HG03571 (cell line): ENCODE data around the gene PCP4L1.
A peak's percentile ranks its signal among the peaks of the same experiment; 100 is the strongest.
"Not testable (repeated sequence)": the region's sequence is repeated elsewhere in the genome, so short reads cannot be mapped to it uniquely, and the experiment has no call there.

Source experiments
- ATAC-seq: cut with Tn5 transposase; IDR thresholded peaks from one replicate; pipeline ENCODE4 v1.9.1; 2021; ENCODE audit not compliant: unreplicated experiment

Gene PCP4L1

DNA sequence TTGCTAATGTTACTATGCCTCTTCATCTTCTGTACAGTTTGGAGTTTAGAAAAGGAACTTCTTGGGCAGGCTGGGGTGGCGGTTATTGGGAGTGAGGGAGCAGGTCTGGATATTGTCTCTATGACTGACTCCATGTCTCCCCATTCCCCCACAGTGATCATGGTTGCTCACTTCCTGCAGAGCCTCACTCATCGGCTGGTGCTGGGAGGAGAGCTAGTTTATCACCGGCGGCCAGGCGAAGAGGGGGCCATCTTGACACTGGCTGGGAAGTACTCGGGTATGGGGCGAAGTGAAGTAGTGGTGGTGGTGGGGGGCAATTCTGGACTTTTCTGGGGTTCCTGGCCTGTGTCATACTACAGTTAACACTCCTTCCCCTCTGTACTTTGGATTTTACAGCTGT is 30.5 kb upstream of the PCP4L1 start:
- no peak for ATAC-seq

DNA sequence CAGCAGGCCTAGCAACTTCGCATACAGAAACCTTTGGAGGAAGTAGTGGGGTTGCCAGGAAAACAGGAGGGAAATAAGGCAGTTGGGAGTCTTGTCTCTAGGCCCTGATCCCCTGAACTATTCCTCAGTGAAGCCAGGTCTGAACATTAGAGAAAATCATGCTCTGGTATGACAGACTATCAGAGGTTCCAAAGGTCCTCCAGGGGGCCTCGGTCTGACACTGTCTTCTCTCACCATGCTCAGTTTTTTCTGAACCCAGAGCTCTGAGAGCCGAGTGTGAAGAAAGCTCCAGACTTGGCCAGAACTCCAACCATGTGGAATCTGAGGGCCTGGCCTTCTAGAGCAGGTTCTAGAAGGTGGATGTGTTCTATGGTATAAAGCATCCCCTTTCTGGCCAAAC is 28.6 kb upstream of the PCP4L1 start:
- ATAC-seq: no peak

DNA sequence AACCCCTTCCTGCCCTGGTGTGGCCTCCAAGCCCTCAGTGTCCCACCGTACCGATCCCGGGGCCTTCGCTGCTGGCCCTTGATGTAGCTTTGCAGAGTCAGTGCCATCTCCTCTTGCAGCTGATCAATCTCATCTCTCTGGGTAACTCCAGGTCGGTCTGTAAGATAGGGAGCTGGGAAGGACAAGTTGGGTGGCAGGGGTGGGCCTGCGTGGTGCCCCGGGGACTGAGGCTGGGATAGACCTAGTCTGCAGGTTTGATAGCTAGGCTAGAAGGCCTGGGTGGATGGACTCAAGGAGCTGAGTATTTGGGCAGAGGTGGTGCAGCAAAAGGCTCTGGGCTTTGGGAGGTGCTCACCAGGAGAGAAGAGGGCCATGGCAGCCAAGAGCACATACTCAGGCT is 27.8 kb upstream of the PCP4L1 start:
- ATAC-seq: no peak

DNA sequence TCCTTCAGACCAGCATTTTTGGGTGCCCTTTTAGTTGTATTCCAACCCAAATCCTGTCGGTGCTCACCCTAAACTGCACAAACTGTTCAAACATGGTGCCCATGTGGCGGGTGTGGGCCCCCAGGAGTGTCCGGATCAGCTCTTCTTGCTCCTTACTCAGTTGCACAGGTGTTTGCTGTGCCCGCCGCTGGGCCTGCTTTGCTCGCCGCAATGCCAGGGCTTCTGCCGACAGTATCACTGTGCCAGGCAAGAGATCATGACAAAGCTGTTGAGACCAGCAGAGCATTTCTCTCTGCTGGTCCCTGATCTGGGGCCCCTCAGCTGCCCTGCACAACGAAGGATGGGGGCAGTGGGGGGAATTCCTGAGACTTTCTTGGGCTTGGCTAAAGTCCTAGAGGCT is 25.4 kb upstream of the PCP4L1 start:
- no peak for ATAC-seq

DNA sequence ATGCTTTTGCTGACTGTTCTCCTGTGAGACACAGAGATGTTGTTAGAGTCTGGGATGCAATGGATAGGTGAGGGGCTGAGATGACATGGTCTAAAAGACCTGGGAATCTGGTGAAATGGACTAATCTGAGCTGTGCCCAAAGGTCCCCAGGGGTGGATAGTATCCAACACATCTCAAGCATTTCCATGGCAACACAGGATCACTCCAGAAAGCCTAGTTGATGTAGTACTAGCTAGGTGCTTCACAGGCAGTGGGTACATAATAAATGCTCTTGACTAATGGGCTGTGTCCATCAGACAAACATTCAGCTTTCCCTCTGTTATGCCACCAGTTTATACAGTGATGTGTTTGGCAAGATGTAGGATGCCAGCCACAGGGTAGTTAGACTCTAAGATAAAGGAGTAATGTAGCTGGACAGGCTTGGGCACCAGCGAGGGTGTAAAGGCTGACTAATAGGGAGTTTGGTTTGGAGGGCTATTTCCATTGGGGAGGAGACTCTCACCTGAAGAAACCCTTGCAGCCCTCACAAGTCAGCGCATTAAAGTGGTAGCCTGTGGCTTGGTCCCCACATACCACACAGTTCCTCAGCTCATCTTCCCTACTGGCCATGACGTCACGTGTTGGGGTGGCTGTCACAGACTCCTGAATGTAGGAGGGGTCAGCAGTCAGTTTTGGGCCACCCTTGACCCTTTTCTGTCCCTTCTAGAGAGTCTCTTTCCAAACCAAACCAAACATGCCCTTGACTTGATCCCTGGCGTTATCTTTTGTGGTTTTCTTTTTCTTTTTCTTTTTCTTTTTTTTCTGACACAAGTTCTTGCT is 22.4 kb upstream of the PCP4L1 start:
- ATAC-seq: no peak

DNA sequence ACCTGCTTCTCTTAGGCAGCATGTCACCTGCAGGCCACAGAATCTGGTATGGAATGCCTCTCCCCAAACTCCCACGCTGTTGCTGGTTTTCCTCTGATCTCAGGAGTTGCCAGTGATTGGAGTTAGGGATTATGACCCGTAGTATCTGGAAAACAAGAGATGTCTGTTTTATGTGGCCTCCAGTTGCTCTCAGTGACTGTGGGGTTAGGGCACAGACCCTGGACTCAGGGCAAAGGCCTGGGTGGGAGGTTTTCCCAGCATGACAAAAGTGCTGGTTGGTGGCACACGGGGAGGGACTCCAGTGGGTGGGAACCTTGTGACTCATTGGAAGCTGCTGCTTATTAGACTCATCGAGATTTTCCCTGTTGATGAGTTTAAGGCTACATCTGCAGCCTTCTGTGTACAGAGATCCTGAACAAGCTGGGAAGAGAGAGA is 20.5 kb upstream of the PCP4L1 start, which contains the start of gene NR1I3:
Gene NR1I3 (minus strand): TSS at position 165 of the 435 bp plus-strand sequence. CDS start 1,638 bp downstream, outside the sequence.
- no peak for ATAC-seq

DNA sequence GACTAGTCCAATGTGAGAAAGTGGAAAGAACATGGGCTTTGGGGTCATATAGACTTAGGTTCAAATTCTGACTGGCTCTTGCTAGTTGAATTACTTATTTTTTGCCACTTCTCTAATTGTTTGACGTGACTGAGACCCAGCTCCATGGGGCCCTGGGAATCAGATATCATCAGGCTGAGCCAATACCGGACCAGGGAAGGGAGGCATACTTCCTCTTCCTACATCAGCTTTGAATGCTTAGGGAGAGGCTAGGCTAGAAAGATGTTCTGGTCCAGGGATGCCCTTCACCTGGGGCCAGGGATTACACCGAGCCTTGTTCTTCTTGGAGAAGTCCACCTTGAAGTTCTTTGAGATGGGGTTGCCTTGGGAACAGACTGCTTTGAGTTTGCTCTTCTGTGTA is 16.9 kb upstream of the PCP4L1 start:
- no peak for ATAC-seq

DNA sequence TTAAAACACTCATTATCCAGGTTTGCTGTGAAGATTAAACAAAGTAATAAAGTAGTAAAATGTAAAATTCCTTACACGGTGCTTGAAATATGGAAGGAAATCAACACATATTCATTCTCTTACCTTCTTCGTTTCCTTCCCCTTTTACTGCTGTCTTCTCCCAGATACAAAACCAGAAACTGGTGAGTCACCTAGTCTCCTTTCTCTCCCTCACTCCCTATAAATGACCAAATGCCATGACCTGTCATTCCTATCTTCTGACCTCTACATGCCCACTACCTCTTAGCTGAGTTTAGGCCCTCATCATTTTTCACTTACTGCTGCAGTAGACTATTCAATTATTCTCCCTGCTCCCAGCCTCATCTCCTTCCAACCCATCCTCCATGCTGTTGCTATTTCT is 16.2 kb upstream of the PCP4L1 start:
- ATAC-seq: no peak

DNA sequence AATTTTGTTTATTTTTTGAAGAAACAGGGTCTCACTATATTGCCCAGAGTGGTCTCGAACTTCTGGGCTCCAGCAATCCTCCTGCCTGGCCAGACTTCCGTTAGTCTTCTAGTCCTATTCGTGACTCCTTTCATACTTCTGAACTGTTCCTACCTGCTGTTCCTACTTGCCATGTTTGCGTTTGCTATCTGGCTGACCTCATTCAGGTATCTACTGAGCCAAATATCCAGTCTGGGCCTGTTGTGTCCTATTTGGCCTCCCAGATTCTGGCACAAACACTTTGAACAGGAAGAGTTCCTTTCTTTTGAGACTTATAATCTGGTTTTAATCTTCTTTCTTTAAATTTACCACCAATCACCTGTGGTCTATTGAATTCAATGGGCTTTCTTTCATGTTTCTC is 13.7 kb upstream of the PCP4L1 start:
- no peak for ATAC-seq

DNA sequence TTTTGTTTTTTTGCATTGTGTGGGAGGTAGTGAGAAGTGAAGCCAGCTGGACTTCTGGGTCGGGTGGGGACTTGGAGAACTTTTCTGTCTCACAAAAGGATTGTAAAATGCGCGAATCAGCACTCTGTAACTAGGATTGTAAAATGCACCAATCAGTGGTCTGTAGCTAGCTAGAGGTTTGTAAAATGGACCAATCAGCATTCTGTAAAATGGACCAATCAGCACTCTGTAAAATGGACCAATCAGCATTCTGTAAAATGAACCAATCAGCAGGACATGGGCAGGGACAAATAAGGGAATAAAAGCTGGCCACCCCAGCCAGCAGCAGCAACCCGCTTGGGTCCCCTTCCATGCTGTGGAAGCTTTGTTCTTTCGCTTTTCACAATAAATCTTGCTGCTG is 8.4 kb upstream of the PCP4L1 start:
- not testable (repeated sequence) for ATAC-seq

DNA sequence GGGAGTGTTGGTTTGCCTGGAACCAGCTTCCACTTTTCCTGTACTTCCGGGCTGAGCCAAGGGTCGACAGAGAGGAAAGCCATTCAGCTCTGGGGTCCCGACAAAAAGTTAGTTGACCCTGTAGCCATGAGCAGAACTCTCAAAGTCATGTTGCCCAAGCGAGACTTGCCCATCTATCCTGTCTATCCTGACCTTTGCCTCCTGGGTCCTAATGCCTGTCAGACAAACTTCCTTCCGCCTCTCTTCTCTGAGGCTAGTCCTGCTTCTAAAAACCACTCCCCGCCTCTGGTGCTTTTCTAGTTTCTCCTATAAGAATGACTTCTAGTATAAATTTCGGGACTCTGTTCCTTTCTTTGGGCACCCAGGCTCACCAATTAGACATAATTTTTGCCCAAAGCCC is 7.7 kb upstream of the PCP4L1 start:
- no peak for ATAC-seq

DNA sequence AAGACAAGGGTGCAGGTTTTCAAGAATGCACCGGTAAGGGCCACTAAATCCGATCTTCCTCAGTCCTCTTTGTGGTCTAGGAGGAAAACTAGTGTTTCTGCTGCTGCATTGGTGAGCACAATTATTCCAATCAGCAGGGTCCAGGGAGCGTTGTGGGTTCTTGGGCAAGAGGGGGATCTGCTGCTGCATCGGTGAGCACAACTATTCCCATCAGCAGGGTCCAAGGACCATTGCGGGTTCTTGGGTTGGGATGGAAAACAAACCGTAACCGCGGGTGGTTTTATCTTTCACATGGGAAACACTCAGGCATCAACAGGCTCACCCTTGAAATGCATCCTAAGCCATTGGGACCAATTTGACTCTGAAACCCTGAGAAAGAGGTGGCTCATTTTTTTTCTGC is 7.0 kb upstream of the PCP4L1 start:
- ATAC-seq: no peak

DNA sequence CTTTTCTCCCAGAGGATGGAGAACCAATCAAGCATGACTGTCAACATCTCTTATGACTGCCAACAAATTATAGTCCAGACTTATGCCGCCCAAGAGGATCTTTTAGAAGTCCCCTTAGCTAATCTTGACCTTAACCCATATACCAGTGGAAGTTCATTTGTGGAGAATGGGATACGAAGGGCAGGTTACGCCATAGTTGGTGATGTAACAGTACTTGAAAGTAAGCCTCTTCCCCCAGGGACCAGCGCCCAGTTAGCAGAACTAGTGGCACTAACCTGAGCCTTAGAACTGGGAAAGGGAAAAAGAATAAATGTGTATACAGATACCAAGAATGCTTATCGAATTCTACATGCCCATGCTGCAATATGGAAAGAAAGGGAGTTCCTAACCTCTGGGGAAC is 3.2 kb upstream of the PCP4L1 start:
- ATAC-seq: not testable (repeated sequence)

DNA sequence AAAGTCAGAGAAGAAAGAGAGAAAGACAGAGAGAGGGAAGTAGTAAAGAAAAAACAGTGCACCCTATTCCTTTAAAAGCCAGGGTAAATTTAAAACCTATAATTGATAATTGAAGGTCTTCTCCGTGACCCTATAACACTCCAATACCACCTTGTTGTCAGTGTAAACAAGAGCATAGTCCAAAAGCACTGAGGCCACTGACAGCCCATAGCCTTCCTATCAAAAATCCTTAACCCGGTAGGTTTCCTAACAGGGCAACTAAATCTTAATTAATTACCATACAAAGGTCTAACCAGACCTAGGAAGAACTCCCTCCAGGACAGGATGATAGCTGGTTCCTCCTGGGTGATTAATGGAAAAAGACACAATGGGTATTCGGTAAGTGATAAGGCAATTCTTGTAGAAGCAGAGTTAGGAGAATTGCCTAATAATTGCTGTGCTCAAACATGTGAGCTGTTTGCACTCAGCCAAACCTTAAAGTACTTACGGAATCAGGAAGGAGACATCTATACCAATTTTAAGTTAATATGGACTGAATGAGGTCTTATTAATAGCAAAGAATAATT is 2.5 kb upstream of the PCP4L1 start:
- not testable (repeated sequence) for ATAC-seq

DNA sequence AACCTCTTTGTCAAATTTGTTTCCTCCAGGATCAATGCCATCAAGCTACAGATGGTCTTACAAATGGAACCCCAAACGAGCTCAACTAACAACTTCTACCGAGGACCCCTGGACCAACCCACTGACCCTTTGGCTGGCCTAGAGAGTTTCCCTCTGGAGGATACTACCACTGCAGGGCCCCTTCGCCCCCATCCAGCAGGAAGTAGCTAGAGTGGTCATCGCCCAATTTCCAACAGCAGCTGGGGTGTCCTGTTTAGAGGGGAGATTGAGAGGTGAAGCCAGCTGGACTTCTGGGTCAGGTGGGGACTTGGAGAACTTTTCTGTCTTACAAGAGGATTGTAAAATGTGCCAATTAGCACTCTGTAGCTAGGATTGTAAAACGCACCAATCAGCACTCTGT is 1.4 kb upstream of the PCP4L1 start:
- not testable (repeated sequence) for ATAC-seq

DNA sequence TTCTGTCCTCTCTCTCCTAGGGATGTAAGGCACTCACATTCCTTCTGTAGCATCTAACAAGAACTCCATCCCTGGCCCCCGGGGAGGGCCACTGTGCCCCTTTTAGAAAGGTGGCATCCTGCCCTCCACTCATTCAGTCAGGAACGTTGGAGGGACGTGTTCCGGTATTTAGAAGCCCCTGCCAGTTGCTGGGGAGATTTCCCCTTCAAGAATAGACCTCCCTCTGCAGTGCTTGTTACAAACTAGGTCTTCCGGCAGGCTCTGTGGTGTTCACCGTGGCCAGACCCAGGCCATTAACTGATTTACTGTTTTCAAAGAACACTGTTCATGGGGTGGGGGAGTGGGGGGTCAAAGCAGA is 779 bp downstream of the PCP4L1 start:
- ATAC-seq: no peak

DNA sequence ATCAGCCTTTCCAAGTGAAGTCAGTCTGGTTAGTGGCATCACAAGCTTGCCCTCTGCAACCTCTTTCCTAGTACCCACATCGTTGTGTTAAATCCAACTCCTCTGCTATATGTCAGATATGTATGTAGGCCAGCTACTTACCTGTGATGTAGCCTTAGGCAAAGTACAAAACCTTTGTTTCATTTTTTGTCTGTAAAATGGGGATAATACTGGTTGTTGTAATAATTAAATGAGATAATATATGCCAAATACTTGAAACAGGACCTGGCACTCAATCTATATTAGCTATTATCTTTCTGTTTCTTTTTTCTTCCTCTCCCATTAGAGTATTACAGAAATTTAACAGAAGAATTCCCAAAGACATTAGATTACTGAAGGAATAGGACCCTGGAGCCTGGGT is 1.2 kb downstream of the PCP4L1 start:
- ATAC-seq: no peak

DNA sequence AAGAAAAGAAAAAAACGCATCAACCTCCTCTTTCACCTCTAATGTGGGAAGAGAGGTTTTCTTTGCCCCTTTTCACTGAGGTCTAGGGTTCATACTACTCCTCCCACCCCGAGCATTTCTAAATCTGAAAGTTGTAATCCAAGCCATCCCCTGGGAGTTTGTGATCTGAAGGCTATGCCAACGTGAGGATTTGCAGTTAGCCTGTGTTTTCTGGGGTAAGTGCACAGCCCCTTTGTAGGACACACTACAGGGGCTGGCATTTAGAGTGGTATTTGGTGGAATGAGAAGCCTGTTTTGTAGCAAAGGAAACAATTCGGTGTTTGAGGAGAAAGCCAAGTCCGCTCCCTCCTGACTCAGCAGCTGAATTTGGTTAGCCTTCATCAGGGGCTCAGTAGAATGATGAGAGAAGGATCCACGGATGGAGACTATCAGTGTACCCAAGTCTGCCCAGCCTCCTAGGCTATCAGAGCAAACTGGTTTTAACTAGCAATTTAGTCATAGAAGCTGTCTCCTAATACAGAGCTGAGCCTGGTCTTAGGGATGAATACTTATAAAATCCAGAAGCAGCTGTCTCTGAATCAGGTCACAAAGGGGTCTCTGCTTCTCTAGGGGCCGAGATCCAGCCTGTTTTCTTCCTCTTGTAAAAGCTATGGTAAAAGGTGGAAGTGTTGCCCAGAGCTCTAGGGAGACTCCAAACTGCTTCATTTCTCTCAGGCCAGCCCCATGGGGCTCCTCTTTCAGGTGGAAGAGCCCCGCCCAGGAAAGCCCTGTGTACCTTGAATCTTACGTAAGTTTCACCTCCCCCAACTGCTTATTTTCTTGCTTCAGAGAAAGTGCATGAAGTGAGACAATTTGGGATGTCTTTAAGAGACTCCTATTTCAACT is 2.1 kb downstream of the PCP4L1 start:
- no peak for ATAC-seq

DNA sequence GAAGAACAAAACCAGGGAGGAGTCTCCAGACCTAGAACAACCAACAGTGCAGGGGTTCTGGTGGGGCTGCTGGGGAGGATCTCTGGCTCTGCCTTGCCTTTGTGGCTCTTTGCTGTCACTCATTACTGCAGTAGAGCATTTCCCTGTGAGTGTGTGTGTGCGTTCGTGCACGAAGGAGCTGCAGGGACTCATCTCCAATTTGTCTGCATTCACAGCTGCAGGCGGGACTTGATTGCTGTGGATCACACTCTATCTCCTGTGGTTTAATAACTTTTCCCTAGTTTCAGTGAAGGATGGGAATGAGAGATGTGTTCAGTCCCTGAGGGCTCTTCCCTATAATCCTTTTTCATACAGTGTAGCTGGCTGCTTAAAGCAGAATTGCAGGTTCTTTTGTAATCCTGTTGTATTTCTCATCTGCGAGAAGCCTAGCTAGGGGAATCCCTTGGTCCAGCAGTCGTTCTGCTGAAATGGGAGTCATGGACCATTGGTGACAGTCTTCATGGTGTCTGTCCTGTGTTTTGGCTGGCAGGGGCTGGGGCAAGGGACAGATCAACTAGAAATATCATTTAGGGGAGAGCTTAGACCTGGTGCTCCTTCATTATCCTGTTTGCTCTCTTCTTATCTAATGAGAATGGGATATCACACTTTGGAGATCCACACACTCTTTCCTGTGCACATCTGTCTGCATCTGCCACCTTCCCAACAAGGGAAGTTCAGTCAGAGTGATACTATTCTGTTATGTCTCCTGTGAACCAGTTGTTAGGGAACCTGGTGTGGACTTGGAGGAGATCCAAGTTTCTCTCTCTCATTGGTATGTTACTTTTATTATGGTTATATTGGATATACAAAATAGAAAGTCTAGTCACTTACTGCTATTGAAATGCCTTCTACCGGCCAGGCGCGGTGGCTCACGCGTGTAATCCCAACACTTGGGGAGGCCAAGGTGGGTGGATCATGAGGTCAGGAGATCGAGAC is 3.0 kb downstream of the PCP4L1 start:
- ATAC-seq: peak; percentile 51

DNA sequence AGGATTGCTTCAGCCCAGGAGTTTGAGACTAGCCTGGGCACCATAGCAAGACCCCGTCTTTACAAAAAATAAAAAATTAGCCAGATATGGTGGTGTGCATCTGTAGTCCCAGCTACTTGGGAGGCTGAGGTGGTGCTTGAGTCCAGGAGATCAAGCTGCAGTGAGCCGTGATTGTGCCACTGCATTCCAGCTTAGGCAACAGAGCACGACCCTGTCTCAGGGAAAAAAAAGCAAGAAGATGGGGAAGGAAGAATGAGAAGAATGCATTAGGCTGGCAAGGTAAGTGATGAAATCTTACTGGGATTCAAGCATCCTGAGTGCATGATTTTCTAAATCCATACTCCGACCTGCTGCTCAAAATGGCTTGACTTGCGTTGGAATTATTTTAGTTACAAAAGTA is 6.8 kb downstream of the PCP4L1 start:
- ATAC-seq: no peak

DNA sequence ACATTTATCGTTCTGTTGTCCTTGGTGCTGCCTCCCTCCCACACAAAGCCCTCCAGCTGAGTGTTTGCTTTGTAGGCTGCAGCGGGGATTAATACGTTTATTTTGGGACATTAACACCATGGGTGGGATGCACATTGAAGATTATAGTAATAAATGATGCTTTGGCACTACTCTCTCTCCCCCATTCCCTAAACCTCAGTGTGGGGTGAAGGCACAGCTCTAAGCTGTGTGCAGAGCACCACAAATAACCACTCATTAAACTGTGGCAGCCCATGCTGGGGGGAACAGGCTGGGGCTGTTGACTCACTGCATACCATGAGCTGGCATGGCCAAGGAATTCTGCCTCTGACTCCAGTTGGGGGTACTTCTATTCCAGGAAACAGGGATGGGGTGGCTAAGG is 7.7 kb downstream of the PCP4L1 start:
- ATAC-seq: no peak
